GM13977 (cell line): ENCODE results near the gene DDX42.

ENCODE experiments used
- DNase-seq: peaks from one replicate; pipeline ENCODE4 v3.0.0; 2012; ENCODE audit warnings: low spot score
- CTCF ChIP-seq: IDR thresholded peaks from 2 replicates; pipeline ENCODE4 v1.5.1; 2012; ENCODE audit warnings: mild to moderate bottlenecking, control low read depth; ENCODE audit not compliant: insufficient read depth; ENCODE audit errors: extremely low read depth, missing control alignments
- in situ Hi-C: fragments of 300-500 bp; cut with MboI; formaldehyde crosslinking; loops from one replicate; pipeline ENCODE4 v1.12.0; 2022; ENCODE audit warnings: low sequenced_read_pairs, low pct_unique_long_range_greater_than_20kb, mixed read lengths, inconsistent platforms; ENCODE audit not compliant: unreplicated experiment

DDX42 gene

GRCh38 chr17:63774141-63774968 lies at the start of gene DDX42:
Gene DDX42 (plus strand): TSS chr17:63774170. CDS start chr17:63787050, 12,880 bp downstream.
- TF ChIP-seq CTCF, result no peak
- peak; percentile 66 for DNase-seq
- in situ Hi-C loops, result no loop called here

GRCh38 chr17:63735691-63736090 lies 38.3 kb upstream of the DDX42 start:
- DNase-seq, result no peak
- in situ Hi-C loops, result no loop called here
- no peak for TF ChIP-seq CTCF

GRCh38 chr17:63740464-63741142 lies 33.4 kb upstream of the DDX42 start:
- TF ChIP-seq CTCF, result no peak
- in situ Hi-C loops, result no loop called here
- peak; percentile 15 for DNase-seq

GRCh38 chr17:63741143-63741407 lies 32.9 kb upstream of the DDX42 start:
- DNase-seq, result no peak
- in situ Hi-C loops, result no loop called here
- TF ChIP-seq CTCF, result no peak

- DNase-seq, result peak; percentile 96
- in situ Hi-C loops, result no loop called here
- TF ChIP-seq CTCF, result no peak
Measured at GRCh38 chr17:63741408-63742173, 32.4 kb upstream of the DDX42 start, which contains the start of gene STRADA. Gene STRADA (minus strand): TSS chr17:63741799. CDS start chr17:63728369, 13,430 bp downstream.

- no peak for DNase-seq
- TF ChIP-seq CTCF, result no peak
- in situ Hi-C loops, result no loop called here
Measured at GRCh38 chr17:63751806-63752205, 22.2 kb upstream of the DDX42 start.
